Measurements from ENCODE around the gene HIGD2A.

The HIGD2A gene

GRCh38 chr5:176366232-176366894 lies 22.2 kb upstream of the HIGD2A start:
- DNase-seq = peak in 3 of 42 donors; percentile 11 to 23 (median 19)
- intact Hi-C loops (cut with DNase I) = no loop called here

- no peak for DNase-seq
- intact Hi-C loops (cut with DNase I) = no loop called here
Observed at GRCh38 chr5:176368726-176369125, 19.8 kb upstream of the HIGD2A start.

DNA sequence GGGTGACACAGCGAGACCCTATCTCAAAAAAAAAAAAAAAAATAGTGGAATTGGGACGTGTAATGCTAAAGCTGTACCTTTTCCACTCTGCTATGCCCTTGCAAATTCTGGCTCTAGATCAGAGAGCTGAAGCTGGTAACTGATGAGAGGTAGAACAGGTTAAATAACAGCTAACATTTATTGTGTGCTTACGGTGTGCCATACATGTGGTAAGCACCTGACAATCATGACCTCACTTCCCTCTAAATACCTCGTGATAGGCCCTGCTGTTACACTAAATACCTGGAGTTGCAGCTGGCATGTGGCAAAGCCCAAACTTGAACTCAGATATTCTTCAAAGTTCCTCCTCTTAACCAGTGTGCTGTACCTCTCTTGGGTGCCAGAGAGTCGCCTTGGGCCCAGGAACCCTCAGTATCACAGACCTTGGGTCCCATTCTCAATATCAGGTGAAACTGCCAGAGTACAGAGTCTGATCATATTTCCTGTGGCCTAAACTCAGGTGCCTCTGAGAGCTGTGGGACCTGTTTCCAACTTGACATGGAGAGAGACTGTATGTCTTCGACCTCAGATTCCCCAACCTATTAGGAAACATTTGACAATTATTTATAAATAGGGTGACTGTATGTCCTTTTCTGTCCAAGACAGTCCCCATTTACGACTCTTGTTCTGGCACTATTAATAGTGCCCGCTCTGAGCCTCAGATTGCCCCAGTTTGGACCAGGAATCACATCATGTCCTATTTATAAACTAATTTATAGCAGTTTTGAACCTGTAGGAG lies 18.4 kb upstream of the HIGD2A start:
- intact Hi-C loops (cut with DNase I) = no loop called here
- no peak for DNase-seq

GRCh38 chr5:176371621-176372539 lies 16.7 kb upstream of the HIGD2A start:
- intact Hi-C loops (cut with DNase I) = no loop called here
- DNase-seq = peak in 2 of 42 donors; percentile 31 to 34

DNA sequence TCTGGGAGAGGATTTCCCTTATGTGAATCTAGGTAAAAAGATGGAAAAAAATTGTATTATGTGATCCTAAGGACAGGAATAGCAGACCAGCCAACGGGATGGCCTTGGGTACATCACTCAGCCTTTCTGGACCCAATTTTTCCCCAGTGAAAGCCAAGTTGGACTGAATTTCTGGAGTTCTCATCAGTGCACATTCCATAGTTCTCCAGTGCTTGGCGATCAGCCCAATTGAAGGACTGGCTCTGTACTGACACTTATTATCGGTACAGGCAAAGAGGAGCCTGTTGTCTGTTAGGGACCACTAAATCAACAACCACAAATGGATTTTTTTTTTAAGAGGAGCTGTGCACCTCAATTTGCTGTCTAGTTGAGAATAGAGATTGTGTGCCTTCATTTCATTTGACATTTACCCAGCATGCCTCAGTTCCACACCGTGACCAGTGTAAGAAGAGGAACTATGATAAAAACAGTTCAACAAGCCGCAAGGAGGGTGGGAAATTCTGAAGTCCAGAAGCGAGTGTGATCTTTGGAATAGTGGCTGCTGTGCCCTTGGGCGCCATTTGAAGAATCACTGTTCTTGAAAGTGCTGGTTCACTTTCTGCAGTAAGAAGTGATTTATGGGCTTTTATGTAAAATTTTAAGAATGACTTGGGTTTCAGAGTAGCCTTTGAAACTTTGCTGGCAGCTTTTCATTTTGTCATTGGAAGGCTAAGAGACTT lies 15.3 kb upstream of the HIGD2A start:
- DNase-seq = no peak
- intact Hi-C loops (cut with DNase I) = no loop called here

- no peak for DNase-seq
- intact Hi-C loops (cut with DNase I) = no loop called here
Observed at GRCh38 chr5:176379881-176380280, 8.7 kb upstream of the HIGD2A start.

- DNase-seq = no peak
- intact Hi-C loops (cut with DNase I) = no loop called here
Observed at GRCh38 chr5:176381423-176381822, 7.1 kb upstream of the HIGD2A start.

DNA sequence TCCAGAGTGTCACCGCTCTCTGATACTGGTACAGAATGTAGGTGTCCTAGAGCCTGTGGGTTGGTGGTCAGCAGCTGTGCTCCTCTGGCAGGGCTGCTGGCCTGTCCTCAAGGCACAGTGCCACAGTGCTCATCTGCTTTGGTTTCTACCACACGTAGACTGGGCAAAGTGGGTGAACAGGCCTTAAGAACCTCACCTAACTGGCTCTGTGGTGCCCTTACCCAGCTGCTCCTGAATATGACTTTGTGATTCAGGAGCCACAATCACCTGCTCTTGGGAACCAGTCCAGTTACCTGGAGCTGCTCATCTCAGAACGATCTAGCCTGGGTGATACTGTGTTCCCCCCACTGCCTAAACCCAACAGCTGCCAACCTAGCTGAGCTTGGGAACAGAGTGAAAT lies 6.6 kb upstream of the HIGD2A start:
- intact Hi-C loops (cut with DNase I) = no loop called here
- no peak for DNase-seq

- intact Hi-C loops (cut with DNase I) = no loop called here
- DNase-seq = no peak
Observed at GRCh38 chr5:176382721-176383120, 5.8 kb upstream of the HIGD2A start.

DNA sequence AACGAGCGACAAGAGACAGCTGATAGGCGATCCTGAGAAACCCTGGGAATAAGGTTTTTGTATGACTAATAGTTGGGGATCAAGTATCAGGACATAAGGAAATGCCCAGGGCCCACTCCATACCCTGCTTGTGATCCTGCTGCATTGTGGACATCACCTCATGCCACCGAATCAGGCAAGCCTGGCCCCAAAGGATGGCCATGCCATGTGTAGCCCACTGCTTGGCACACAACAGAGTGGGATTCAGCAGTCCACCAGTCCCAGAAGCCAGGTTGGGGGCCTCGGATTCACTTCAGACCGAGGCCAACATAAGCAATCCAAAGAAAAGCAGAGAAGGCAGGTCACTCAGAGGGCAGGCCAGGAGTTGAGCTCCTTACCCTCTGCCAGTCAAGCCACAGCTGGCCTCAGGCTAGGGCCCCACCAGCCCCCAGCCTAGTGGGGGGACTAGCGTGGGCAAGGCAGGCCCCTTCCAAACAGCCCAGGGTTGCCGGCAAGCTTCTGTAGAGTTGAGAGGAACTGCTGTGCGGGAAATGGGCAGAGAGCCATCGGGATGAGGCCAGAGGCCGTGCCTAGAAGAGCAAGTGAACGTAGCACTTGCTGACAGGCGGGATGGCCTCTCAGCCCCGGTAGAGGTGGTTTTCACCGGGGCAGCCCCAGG lies 5.2 kb upstream of the HIGD2A start:
- no peak for DNase-seq
- intact Hi-C loops (cut with DNase I) = no loop called here

DNA sequence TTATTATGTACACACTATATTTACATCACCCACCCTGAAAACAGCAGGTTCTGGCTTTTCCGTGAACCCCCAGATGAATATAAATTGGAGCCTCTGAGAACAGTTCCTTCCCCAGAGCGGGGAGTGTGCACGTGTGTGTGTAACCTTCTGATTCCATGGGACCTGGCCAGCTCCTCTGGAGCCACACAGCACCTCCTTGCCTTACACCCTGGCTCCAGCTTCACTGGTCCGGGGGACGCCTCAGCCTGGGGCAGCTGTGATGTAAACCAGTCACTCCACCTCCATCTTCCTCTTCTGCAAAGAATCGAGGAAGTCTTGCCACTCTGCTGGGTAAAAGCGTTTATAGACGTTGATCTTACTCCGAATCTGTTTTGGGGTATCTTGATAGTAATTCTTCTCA lies 4.6 kb upstream of the HIGD2A start:
- intact Hi-C loops (cut with DNase I) = no loop called here
- DNase-seq = no peak

DNA sequence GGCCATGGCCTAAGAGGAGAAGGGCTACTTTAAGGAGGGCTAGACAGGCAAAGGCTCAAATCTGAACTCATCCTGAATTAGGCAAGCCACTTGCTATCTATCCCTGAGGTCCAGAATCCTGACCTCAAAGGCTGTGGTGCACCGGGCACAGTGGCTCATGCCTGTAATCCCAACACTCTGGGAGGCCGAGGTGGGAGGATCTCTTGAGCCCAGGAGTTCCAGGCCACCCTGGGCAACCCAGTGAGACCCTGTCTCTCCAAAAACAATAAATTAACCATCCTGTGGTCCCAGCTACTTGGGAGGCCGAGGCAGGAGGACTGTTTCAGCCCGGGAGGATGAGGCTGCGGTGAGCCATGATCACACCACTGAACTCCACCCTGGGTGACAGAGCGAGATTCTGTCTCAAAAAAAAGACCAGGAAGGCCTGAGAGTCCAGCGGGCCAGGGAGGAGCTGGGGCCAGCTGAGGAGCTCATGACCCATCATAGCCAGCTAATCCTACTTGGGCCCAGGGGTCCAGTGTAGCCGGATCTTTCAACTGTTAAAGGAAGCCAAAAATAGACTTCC lies 4.1 kb upstream of the HIGD2A start:
- intact Hi-C loops (cut with DNase I) = no loop called here

DNA sequence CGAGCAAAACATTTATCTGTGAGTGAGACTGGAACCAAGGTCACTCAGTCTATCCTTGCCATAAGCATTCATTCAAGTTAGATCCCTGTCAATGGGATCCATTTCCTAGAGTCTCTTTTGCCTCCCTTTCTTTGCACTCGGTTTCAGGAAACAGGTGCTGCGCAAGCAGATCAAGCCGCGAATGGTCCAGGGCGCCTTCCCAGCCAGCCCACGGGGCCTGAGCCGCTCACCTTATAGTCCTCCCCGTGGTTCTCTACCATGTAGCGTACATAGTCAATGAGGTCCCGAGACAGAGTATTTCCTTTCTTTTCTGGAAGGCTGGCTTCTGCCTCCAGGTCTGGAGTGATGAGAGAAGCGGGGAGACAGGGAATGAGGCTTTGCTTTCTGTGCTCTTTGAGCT lies 3.6 kb upstream of the HIGD2A start:
- no peak for DNase-seq
- intact Hi-C loops (cut with DNase I) = no loop called here

More for the DNA sequence above, 4.1 kb upstream of the HIGD2A start:
- DNase-seq = no peak

DNA sequence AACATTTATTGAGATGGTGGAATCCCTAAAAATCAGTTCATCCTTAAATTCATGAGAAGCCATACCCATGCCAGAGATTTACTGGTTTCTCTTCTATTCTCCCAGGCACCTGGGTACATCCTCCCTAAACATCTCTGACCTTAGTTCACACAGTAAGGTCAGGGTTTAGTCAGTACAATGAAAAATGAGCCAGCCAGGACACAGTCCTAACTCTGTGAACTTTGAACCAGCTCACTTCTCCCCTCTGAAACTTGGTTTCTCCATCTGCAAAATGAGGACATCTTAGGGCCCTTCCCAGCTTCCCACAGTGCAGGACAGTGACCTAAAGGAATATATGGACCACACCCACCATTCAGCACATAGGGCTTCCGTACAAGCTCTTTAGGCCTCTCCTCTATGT lies 2.1 kb upstream of the HIGD2A start:
- no peak for DNase-seq
- intact Hi-C loops (cut with DNase I) = no loop called here

GRCh38 chr5:176387384-176387925 lies 1.1 kb upstream of the HIGD2A start:
- intact Hi-C loops (cut with DNase I) = no loop called here
- DNase-seq = no peak

- intact Hi-C loops (cut with DNase I) = no loop called here
Observed at GRCh38 chr5:176388003-176388443, 528 bp upstream of the HIGD2A start.

GRCh38 chr5:176389135-176390123 lies 878 bp downstream of the HIGD2A start:
- intact Hi-C loops (cut with DNase I) = loop anchor here (2.0 kb wide), 1 partner anchor 59 kb away; the partner anchor contains the start of gene FAF2
- DNase-seq = no peak

More at GRCh38 chr5:176388003-176388443, 528 bp upstream of the HIGD2A start:
- DNase-seq = peak in 1 of 42 donors; percentile 14

All from head of caudate nucleus (tissue), 42 donors.